Spleen (tissue), 11 donors: ENCODE data around the gene SIGLEC9. TPM values are rescaled to one million over a fixed set of nuclear protein-coding genes. Genes with fewer than 3 reads are reported as not detected.

Experiments
- DNase-seq: peaks from one replicate; pipeline ENCODE4 v3.0.0-alpha.2; 2020
- H3K27ac ChIP-seq, 8 donors: fragments of 200-600 bp; sonication (generic) in 7 of 8; 1 replicate in 4 of 8; 2 replicates in 4 of 8; pipeline versions ENCODE4 v1.5.0 to v1.8.0; 2016 to 2021; ENCODE audit warnings: inconsistent platforms in 4 of 8, mild to moderate bottlenecking in 4 of 8, moderate library complexity in 1 of 8
- H3K27me3 ChIP-seq, 7 donors: fragments of 200-600 bp; sonication (generic) in 6 of 7; replicated peaks in 1 of 7; 1 replicate in 4 of 7; 2 replicates in 3 of 7; pipeline versions ENCODE4 v1.5.0 to v1.8.0; 2016 to 2021; ENCODE audit warnings: inconsistent platforms in 3 of 7, mild to moderate bottlenecking in 1 of 7
- H3K36me3 ChIP-seq, 6 donors: fragments of 200-600 bp; sonication (generic) in 5 of 6; 1 replicate in 4 of 6; 2 replicates in 2 of 6; pipeline versions ENCODE4 v1.5.0 to v1.8.0; 2016 to 2021; ENCODE audit warnings: inconsistent platforms in 2 of 6
- H3K4me1 ChIP-seq, 6 donors: fragments of 200-600 bp; sonication (generic) in 5 of 6; 1 replicate in 3 of 6; 2 replicates in 3 of 6; pipeline versions ENCODE4 v1.5.0 to v1.8.0; 2016 to 2021; ENCODE audit warnings: inconsistent platforms in 3 of 6
- H3K4me3 ChIP-seq, 8 donors: fragments of 200-600 bp; sonication (generic) in 7 of 8; 1 replicate in 4 of 8; 2 replicates in 4 of 8; pipeline versions ENCODE4 v1.5.0 to v1.8.0; 2016 to 2021; ENCODE audit warnings: inconsistent platforms in 4 of 8, mild to moderate bottlenecking in 4 of 8, moderate library complexity in 2 of 8
- H3K9me3 ChIP-seq, 8 donors: fragments of 200-600 bp; sonication (generic) in 7 of 8; 1 replicate in 4 of 8; 2 replicates in 4 of 8; pipeline versions ENCODE4 v1.5.0 to v1.8.0; 2016 to 2021; ENCODE audit warnings: inconsistent platforms in 4 of 8
- CTCF ChIP-seq, 11 experiments: fragments of 200-600 bp in 7 of 11; fragments of 450-650 bp in 4 of 11; sonication (generic) in 4 of 11; IDR thresholded peaks in 8 of 11; conservative IDR thresholded peaks in 3 of 11; 1 replicate in 7 of 11; 2 replicates in 4 of 11; pipeline versions ENCODE4 v1.4.0 to v1.8.0; 2016 to 2021; ENCODE audit warnings: antibody characterized with exemption in 11 of 11, inconsistent platforms in 4 of 11, mild to moderate bottlenecking in 1 of 11
- POLR2A ChIP-seq, 3 donors: fragments of 450-650 bp; IDR thresholded peaks; one replicate each; pipeline ENCODE4 v1.5.1; 2017; ENCODE audit warnings: antibody characterized with exemption in 3 of 3, mild to moderate bottlenecking in 1 of 3
- POLR2AphosphoS5 ChIP-seq, 3 donors: sonication (generic); formaldehyde crosslinking; IDR thresholded peaks; one replicate each; pipeline ENCODE4 v1.5.1; 2017; ENCODE audit warnings: antibody characterized with exemption in 3 of 3
- WGBS, 5 donors: extraction: QIAGEN DNeasy Blood & Tissue Kit in 3 of 5; methylation state at CpG; one replicate each; pipeline versions ENCODE4 v1.1.5 to v1.1.7; 2013 to 2018; 5-methylcytosine and 5-hydroxymethylcytosine counted together
- intact Hi-C: fragments of 100-400 bp; cut with DNase I; formaldehyde crosslinking; loops from one replicate; pipeline ENCODE4 v1.15.0; 2023; ENCODE audit warnings: low total_unique reads
- polyA plus RNA-seq, 3 donors: library from polyadenylated mRNA; stranded (reverse); fragments of 200-250 nt; gene quantifications; one replicate each; pipeline ENCODE4 v1.2.1, GENCODE V29; 2013
- total RNA-seq, 7 donors: library from RNA; depleted of rRNA in 3 of 7; stranded (reverse); fragments of >200 nt in 3 of 7; fragmentation: NEBNext Ultra II Directional in 4 of 7; extraction: Animal tissue kit (Norgen Biotek cat#: 25700) in 4 of 7; gene quantifications; one replicate each; pipeline versions ENCODE4 v1.1.0 to v1.2.1, GENCODE V29; 2016 to 2021
- donor health status: healthy with polysubstance abuse.
- donor health status: DM: no; HTN: no; CAD: no; lungs with moderate emphysema.
- donor health status: DM: no; HTN: no; CAD: no.
- donor health status: Bipolar disorder and iron deficiency.
- donor health status: healthy.
- donor health status: DM: no; HTN: no; CAD: no.
- donor health status: DM: yes; HTN: yes; CAD: no.

SIGLEC9 gene
- total and polyA plus RNA-seq, 10 donors: 4.6 to 81.3 (median 37.8) TPM

- intact Hi-C loops: no loop called here
- no peak overlapping the region for H3K27ac ChIP-seq
- WGBS, 5 donors: 92 to 94% (median 92%) methylated on average over 4 of the region's 4 CpGs
- TF ChIP-seq CTCF (IDR thresholded peaks at IDR 0.05 in 8 of 11, conservative IDR thresholded peaks at IDR 0.05 in 3 of 11) (no peak), POLR2AphosphoS5 (IDR thresholded peaks at IDR 0.05) (no peak), POLR2A (IDR thresholded peaks at IDR 0.05) (no peak)
- peaks cover 0 to 25% (median 0%) of the 10 kb centered on the region in 7 donors for H3K27me3 ChIP-seq
- H3K4me1 ChIP-seq: peaks cover 0 to 19% (median 9%) of the 10 kb centered on the region in 6 donors
- no peaks in the 10 kb centered on the region for H3K9me3 ChIP-seq
- DNase-seq: no peak
- H3K36me3 ChIP-seq: no peaks in the 10 kb centered on the region
- no peak overlapping the region for H3K4me3 ChIP-seq
These were observed 37.3 kb downstream of the SIGLEC9 start for GRCh38 chr19:51161867-51162496.

- TF ChIP-seq POLR2A (IDR thresholded peaks at IDR 0.05) (no peak), CTCF (IDR thresholded peaks at IDR 0.05 in 8 of 11, conservative IDR thresholded peaks at IDR 0.05 in 3 of 11) (no peak), POLR2AphosphoS5 (IDR thresholded peaks at IDR 0.05) (no peak)
- WGBS, 5 donors: 69 to 79% (median 72%) methylated on average over 3 of the region's 3 CpGs
- no peak for DNase-seq
- peaks cover 0 to 27% (median 16%) of the 10 kb centered on the region in 6 donors for H3K4me1 ChIP-seq
- H3K4me3 ChIP-seq: no peak overlapping the region
- no peak overlapping the region for H3K27ac ChIP-seq
- H3K9me3 ChIP-seq: no peaks in the 10 kb centered on the region
- no peaks in the 10 kb centered on the region for H3K36me3 ChIP-seq
- H3K27me3 ChIP-seq: peaks cover 0 to 31% (median 0%) of the 10 kb centered on the region in 7 donors
- intact Hi-C loops: no loop called here
These were observed 38.6 kb downstream of the SIGLEC9 start for GRCh38 chr19:51163257-51163656.

GRCh38 chr19:51164215-51164614 is 39.5 kb downstream of the SIGLEC9 start:
- no peaks in the 10 kb centered on the region for H3K9me3 ChIP-seq
- no peaks in the 10 kb centered on the region for H3K36me3 ChIP-seq
- no peak overlapping the region for H3K4me3 ChIP-seq
- WGBS, 5 donors: 76 to 83% (median 82%) methylated on average over 3 of the region's 3 CpGs
- TF ChIP-seq CTCF (IDR thresholded peaks at IDR 0.05 in 8 of 11, conservative IDR thresholded peaks at IDR 0.05 in 3 of 11): no peak
- no peak for DNase-seq
- intact Hi-C loops: no loop called here
- peaks cover 0 to 29% (median 15%) of the 10 kb centered on the region in 6 donors for H3K4me1 ChIP-seq
- peaks cover 0 to 32% (median 0%) of the 10 kb centered on the region in 7 donors for H3K27me3 ChIP-seq
- H3K27ac ChIP-seq: no peak overlapping the region

GRCh38 chr19:51166846-51167490 is 42.3 kb downstream of the SIGLEC9 start:
- intact Hi-C loops: no loop called here
- TF ChIP-seq POLR2AphosphoS5 (IDR thresholded peaks at IDR 0.05) (peak in 2 of 3 donors; percentile 22 to 40), POLR2A (IDR thresholded peaks at IDR 0.05) (no peak), CTCF (IDR thresholded peaks at IDR 0.05 in 8 of 11, conservative IDR thresholded peaks at IDR 0.05 in 3 of 11) (no peak)
- H3K9me3 ChIP-seq: no peaks in the 10 kb centered on the region
- H3K36me3 ChIP-seq: no peaks in the 10 kb centered on the region
- peak overlapping the region in 3 of 8 donors; percentile 3 to 36 (median 30) for H3K27ac ChIP-seq
- WGBS, 5 donors: 15 to 20% (median 18%) methylated on average over 6 to 9 of the region's 9 CpGs
- peak overlapping the region in 2 of 8 donors; percentile 1 to 39 for H3K4me3 ChIP-seq
- DNase-seq: peak; percentile 85
- peaks cover 0 to 33% (median 17%) of the 10 kb centered on the region in 6 donors for H3K4me1 ChIP-seq
- H3K27me3 ChIP-seq: peaks cover 0 to 49% (median 0%) of the 10 kb centered on the region in 7 donors
